GM23248 (cell line): ENCODE data around the gene NUDT14. TPM values are rescaled to one million over a fixed set of nuclear protein-coding genes. Genes with fewer than 3 reads are reported as not detected.

Experiments used
- DNase-seq: peaks from one replicate; pipeline ENCODE4 v3.0.0-alpha.2; 2015
- H2AFZ ChIP-seq: fragments of 200-600 bp; sonication (generic); 2 replicates; pipeline ENCODE4 v1.6.1; 2016; ENCODE audit warnings: antibody characterized with exemption
- H3F3A ChIP-seq: fragments of 200-600 bp; sonication (generic); 2 replicates; pipeline ENCODE4 v1.6.1; 2016; ENCODE audit warnings: mild to moderate bottlenecking, antibody characterized with exemption, mixed run types; ENCODE audit not compliant: insufficient read depth
- H3K27ac ChIP-seq: fragments of 200-600 bp; sonication (generic); 2 replicates; pipeline ENCODE4 v1.5.1; 2016; ENCODE audit warnings: mild to moderate bottlenecking
- H3K27me3 ChIP-seq: fragments of 200-600 bp; sonication (generic); replicated peaks from 2 replicates; pipeline ENCODE4 v1.6.1; 2016; ENCODE audit warnings: mild to moderate bottlenecking; ENCODE audit not compliant: insufficient read depth
- H3K36me3 ChIP-seq: fragments of 200-600 bp; sonication (generic); 2 replicates; pipeline ENCODE4 v1.6.1; 2016; ENCODE audit warnings: low read depth, mild to moderate bottlenecking
- H3K4me1 ChIP-seq: fragments of 200-600 bp; sonication (generic); 2 replicates; pipeline ENCODE4 v1.6.1; 2016; ENCODE audit warnings: mild to moderate bottlenecking; ENCODE audit not compliant: insufficient read depth
- H3K4me2 ChIP-seq: fragments of 200-600 bp; sonication (generic); one replicate; pipeline ENCODE4 v1.6.1; 2016; ENCODE audit warnings: mild to moderate bottlenecking; ENCODE audit not compliant: unreplicated experiment
- H3K4me3 ChIP-seq: fragments of 200-600 bp; sonication (generic); 2 replicates; pipeline ENCODE4 v1.5.1; 2016; ENCODE audit warnings: mild to moderate bottlenecking
- H3K79me2 ChIP-seq: fragments of 200-600 bp; sonication (generic); 2 replicates; pipeline ENCODE4 v1.6.1; 2016; ENCODE audit warnings: mild to moderate bottlenecking; ENCODE audit not compliant: insufficient read depth
- H3K9ac ChIP-seq: fragments of 200-600 bp; sonication (generic); 2 replicates; pipeline ENCODE4 v1.6.1; 2016; ENCODE audit warnings: mild to moderate bottlenecking
- H3K9me2 ChIP-seq: fragments of 200-600 bp; sonication (generic); 2 replicates; pipeline ENCODE4 v1.6.1; 2016; ENCODE audit warnings: mixed run types, mild to moderate bottlenecking, moderate library complexity; ENCODE audit not compliant: insufficient read depth
- H3K9me3 ChIP-seq: fragments of 200-600 bp; sonication (generic); one replicate; pipeline ENCODE4 v1.6.1; 2017; ENCODE audit warnings: low read depth
- H4K20me1 ChIP-seq: fragments of 200-600 bp; sonication (generic); 2 replicates; pipeline ENCODE4 v1.6.0; 2016; ENCODE audit not compliant: insufficient read depth
- EZH2 ChIP-seq: fragments of 200-600 bp; sonication (generic); IDR thresholded peaks from 2 replicates; pipeline ENCODE4 v1.6.1; 2018; ENCODE audit warnings: antibody characterized with exemption, mild to moderate bottlenecking; ENCODE audit not compliant: insufficient read depth, poor library complexity, severe bottlenecking
- EZH2phosphoT487 ChIP-seq: fragments of 200-600 bp; sonication (generic); IDR thresholded peaks from 2 replicates; pipeline ENCODE4 v1.6.1; 2018; ENCODE audit warnings: antibody characterized with exemption, moderate library complexity, mild to moderate bottlenecking, low read depth; ENCODE audit not compliant: insufficient read depth
- WGBS, 2 experiments: methylation state at CpG; one replicate each; pipeline ENCODE4 v1.1.6; 2015 to 2017; ENCODE audit warnings: low lambda C conversion rate in 2 of 2, low coverage in 1 of 2; ENCODE audit errors: missing lambda C conversion rate in 2 of 2; 5-methylcytosine and 5-hydroxymethylcytosine counted together
- in situ Hi-C: fragments of 300-500 bp; cut with MboI; formaldehyde crosslinking; loops from 2 replicates; pipeline ENCODE4 v1.15.0; 2020
- microRNA-seq: library from miRNA; unstranded; fragments of <30 nt; microRNA quantifications from one replicate; pipeline ENCODE4, GENCODE V29; 2016; ENCODE audit warnings: borderline number of aligned reads
- polyA plus RNA-seq: library from polyadenylated mRNA; unstranded; fragments of >200 nt; fragmentation: Nextera tagmentation; extraction: Ambion mirVana; gene quantifications from 2 replicates; pipeline ENCODE4 v1.2.1, GENCODE V29; 2016
- small RNA-seq: library from RNA; depleted of rRNA; stranded (forward); fragments of <200 nt; gene quantifications from one replicate; pipeline ENCODE3, GENCODE V24; 2014; ENCODE audit warnings: low read depth, low replicate concordance
- total RNA-seq: library from RNA; depleted of rRNA; stranded (reverse); fragments of >200 nt; shearing (Covaris generic); gene quantifications from 2 replicates; pipeline ENCODE4 v1.2.3, GENCODE V29; 2014; rRNA removed

The NUDT14 gene
- total and polyA plus RNA-seq, 2 experiments from 2014 or later = 8.6 to 10.8 TPM

GRCh38 chr14:105123981-105124765 lies 56.9 kb downstream of the NUDT14 start:
- Histone ChIP-seq H3K4me2 (no peak overlapping the region), H3K27me3 (peaks cover 52% of the 10 kb centered on the region)
- 27 to 33% methylated on average over 17 of the region's 17 CpGs for WGBS, 2 experiments

GRCh38 chr14:105123064-105123665 lies 57.9 kb downstream of the NUDT14 start:
- Histone ChIP-seq H3K4me3 (no peak overlapping the region), H3K9ac (no peak overlapping the region), H3K27me3 (peaks cover 59% of the 10 kb centered on the region), H2AFZ (no peak overlapping the region), H3K27ac (no peak overlapping the region), H4K20me1 (no peaks in the 10 kb centered on the region), H3K4me2 (no peak overlapping the region), H3K4me1 (no peaks in the 10 kb centered on the region), H3K9me3 (no peaks in the 10 kb centered on the region), H3K79me2 (no peaks in the 10 kb centered on the region), H3F3A (no peaks in the 10 kb centered on the region), H3K9me2 (no peaks in the 10 kb centered on the region), H3K36me3 (no peaks in the 10 kb centered on the region)
- in situ Hi-C loops = no loop called here
- WGBS, 2 experiments = 45 to 54% methylated on average over 5 of the region's 5 CpGs
- TF ChIP-seq EZH2phosphoT487 (no peak), EZH2 (no peak)
- DNase-seq = no peak

More at GRCh38 chr14:105123981-105124765, 56.9 kb downstream of the NUDT14 start:
- Histone ChIP-seq H3K4me1 (no peaks in the 10 kb centered on the region), H3K9me3 (no peaks in the 10 kb centered on the region), H3F3A (no peaks in the 10 kb centered on the region), H3K9me2 (no peaks in the 10 kb centered on the region), H3K9ac (no peak overlapping the region), H4K20me1 (no peaks in the 10 kb centered on the region), H3K27ac (no peak overlapping the region), H3K79me2 (no peaks in the 10 kb centered on the region), H3K36me3 (no peaks in the 10 kb centered on the region), H3K4me3 (no peak overlapping the region), H2AFZ (no peak overlapping the region)
- DNase-seq = no peak
- TF ChIP-seq EZH2phosphoT487 (no peak), EZH2 (peak; percentile 36)
- in situ Hi-C loops = no loop called here

Small RNA genes lying within 50 kb of the gene (microRNA-seq; reads per million reads assigned to microRNA genes)
- not detected for gene MIR6765

Small RNA genes lying within 50 kb of the gene (small RNA-seq; reads per million reads assigned to genes)
- gene MIR6765 = not detected

Other genes with a start within 250 kb of the NUDT14 start
- 58.0 and 64.9 TPM in 2 replicates for gene AHNAK2, start 202.9 kb downstream of the NUDT14 start, total RNA-seq
- gene AHNAK2, start 202.9 kb downstream of the NUDT14 start, polyA plus RNA-seq = 38.3 and 38.9 TPM in 2 replicates
- gene CLBA1, start 195.5 kb downstream of the NUDT14 start, total RNA-seq = 10.4 and 13.5 TPM in 2 replicates
- gene CLBA1, start 195.5 kb downstream of the NUDT14 start, polyA plus RNA-seq = 7.7 and 11.5 TPM in 2 replicates
- 25.5 and 27.5 TPM in 2 replicates for gene CDCA4, start 160.2 kb downstream of the NUDT14 start, total RNA-seq
- 24.0 and 26.8 TPM in 2 replicates for gene CDCA4, start 160.2 kb downstream of the NUDT14 start, polyA plus RNA-seq
- not detected in 2 replicates for gene GPR132, start 115.9 kb downstream of the NUDT14 start, total RNA-seq
- not detected in 2 replicates for gene GPR132, start 115.9 kb downstream of the NUDT14 start, polyA plus RNA-seq
- gene JAG2, start 12.5 kb downstream of the NUDT14 start, total RNA-seq = 0.13 and 1.5 TPM in 2 replicates
- gene JAG2, start 12.5 kb downstream of the NUDT14 start, polyA plus RNA-seq = 0.25 TPM in 1 of 2 replicates, not detected in the other
- 74.9 and 77.5 TPM in 2 replicates for gene BTBD6, start 67.2 kb upstream of the NUDT14 start, total RNA-seq
- gene BTBD6, start 67.2 kb upstream of the NUDT14 start, polyA plus RNA-seq = 5.3 and 5.9 TPM in 2 replicates
- gene BRF1, start 119.7 kb upstream of the NUDT14 start, total RNA-seq = 27.0 and 47.8 TPM in 2 replicates
- 10.5 and 11.0 TPM in 2 replicates for gene BRF1, start 119.7 kb upstream of the NUDT14 start, polyA plus RNA-seq
- 36.7 and 39.7 TPM in 2 replicates for gene PACS2, start 133.4 kb upstream of the NUDT14 start, total RNA-seq
- gene PACS2, start 133.4 kb upstream of the NUDT14 start, polyA plus RNA-seq = 9.9 and 10.0 TPM in 2 replicates
- 0.13 and 0.43 TPM in 2 replicates for gene TEX22, start 217.2 kb upstream of the NUDT14 start, total RNA-seq
- 0.27 and 0.46 TPM in 2 replicates for gene TEX22, start 217.2 kb upstream of the NUDT14 start, polyA plus RNA-seq
- gene MTA1, start 238.5 kb upstream of the NUDT14 start, total RNA-seq = 37.0 and 50.3 TPM in 2 replicates
- 8.1 and 9.6 TPM in 2 replicates for gene MTA1, start 238.5 kb upstream of the NUDT14 start, polyA plus RNA-seq